Measurements from ENCODE around the gene ALOX12. TPM values are rescaled to one million over a fixed set of nuclear protein-coding genes. Genes with fewer than 3 reads are reported as not detected.

The ALOX12 gene
- total RNA-seq, 2 experiments from 2014 or later, result not detected

GRCh38 chr17:7014995-7015958 is 19.4 kb downstream of the ALOX12 start:
- peak; percentile 85 for DNase-seq
- Mint-ChIP-seq H3K27ac (peak overlapping the region; percentile 97), H3K9me3 (no peaks in the 10 kb centered on the region), H3K4me3 (peak overlapping the region; percentile 89), H3K4me1 (peaks cover 56% of the 10 kb centered on the region), H3K27me3 (no peaks in the 10 kb centered on the region), H3K36me3 (peaks cover 41% of the 10 kb centered on the region)

GRCh38 chr17:7016418-7016817 is 20.6 kb downstream of the ALOX12 start:
- H3K36me3 Mint-ChIP-seq, result peaks cover 39% of the 10 kb centered on the region
- H3K27me3 Mint-ChIP-seq, result no peaks in the 10 kb centered on the region
- H3K9me3 Mint-ChIP-seq, result no peaks in the 10 kb centered on the region
- peak overlapping the region; percentile 97 for H3K27ac Mint-ChIP-seq
- peak; percentile 21 for DNase-seq
- H3K4me3 Mint-ChIP-seq, result peak overlapping the region; percentile 89
- H3K4me1 Mint-ChIP-seq, result peaks cover 56% of the 10 kb centered on the region

DNA sequence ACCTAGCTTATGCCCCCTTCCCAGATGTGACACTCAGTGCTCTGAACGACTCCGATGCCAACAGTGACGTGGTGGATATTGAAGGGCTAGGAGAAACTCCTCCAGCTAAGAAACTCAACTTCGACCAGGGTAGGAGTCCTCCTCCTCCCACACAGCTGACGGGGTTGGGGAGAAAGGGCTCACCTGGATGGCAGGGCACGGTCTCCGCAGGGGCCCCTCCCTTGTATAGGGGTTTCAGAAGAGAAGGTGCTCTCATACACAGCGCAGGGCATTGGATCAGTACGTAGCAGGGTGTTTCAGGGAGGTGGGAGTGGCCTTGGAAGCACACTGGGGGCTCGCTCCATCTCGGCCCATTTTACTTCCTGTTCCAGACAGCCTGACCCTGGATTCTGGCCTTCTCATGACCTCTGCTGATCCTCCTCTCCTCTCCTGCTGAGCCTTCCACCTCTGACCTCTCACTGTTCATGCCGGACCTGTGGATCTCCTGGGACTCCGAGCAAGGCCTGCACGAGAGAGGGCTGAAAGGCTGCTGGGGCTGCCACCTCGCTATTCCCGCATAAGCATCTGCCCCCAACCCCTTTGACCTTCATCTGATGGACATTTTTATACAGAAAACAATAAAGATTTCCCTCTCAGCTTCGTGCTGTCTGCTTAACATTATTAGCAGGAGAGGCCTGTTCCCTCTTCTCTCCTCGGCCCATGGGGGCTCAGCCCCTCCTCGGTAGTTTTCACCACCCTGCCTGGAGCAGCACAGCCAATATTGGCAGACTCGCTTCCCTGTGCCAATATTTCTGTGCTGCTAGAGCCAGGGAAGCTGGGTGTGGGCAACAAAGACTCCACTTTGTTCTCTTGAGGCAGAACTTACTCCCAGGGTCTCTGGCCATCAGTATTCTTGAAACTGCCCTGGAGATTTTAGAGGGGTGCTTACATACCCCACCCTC is 21.3 kb downstream of the ALOX12 start:
- Mint-ChIP-seq H3K36me3 (peaks cover 39% of the 10 kb centered on the region), H3K27ac (peak overlapping the region; percentile 36), H3K27me3 (no peaks in the 10 kb centered on the region), H3K9me3 (no peaks in the 10 kb centered on the region), H3K4me3 (peak overlapping the region; percentile 89), H3K4me1 (peaks cover 58% of the 10 kb centered on the region)
- DNase-seq, result no peak

DNA sequence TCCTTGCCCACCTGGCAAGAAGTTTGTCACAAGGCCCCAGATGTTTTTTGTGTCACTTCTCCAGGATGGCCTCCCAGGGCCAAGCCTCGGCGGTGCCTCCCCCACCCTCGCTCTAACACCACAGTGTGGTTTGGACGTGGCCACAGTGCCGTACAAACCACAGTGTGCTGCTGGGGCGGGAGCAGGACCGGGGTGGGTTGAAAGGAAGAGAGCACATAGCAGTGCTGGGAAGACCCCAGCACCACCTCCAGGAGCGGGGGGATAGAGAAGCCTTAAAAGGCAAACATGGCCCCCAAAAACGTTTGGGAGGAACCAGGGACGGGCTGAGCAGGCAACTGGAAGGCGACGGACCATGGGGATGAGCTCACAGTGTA is 22.0 kb downstream of the ALOX12 start:
- peaks cover 61% of the 10 kb centered on the region for H3K4me1 Mint-ChIP-seq

GRCh38 chr17:7018331-7018964 is 22.6 kb downstream of the ALOX12 start:
- no peak overlapping the region for H3K4me3 Mint-ChIP-seq
- no peaks in the 10 kb centered on the region for H3K9me3 Mint-ChIP-seq
- peaks cover 66% of the 10 kb centered on the region for H3K4me1 Mint-ChIP-seq
- no peak for DNase-seq
- H3K36me3 Mint-ChIP-seq, result peaks cover 35% of the 10 kb centered on the region
- H3K27ac Mint-ChIP-seq, result no peak overlapping the region
- H3K27me3 Mint-ChIP-seq, result peaks cover 11% of the 10 kb centered on the region

More for the DNA sequence above, 22.0 kb downstream of the ALOX12 start:
- H3K27ac Mint-ChIP-seq, result peak overlapping the region; percentile 40
- DNase-seq, result peak; percentile 47
- H3K36me3 Mint-ChIP-seq, result peaks cover 37% of the 10 kb centered on the region
- peaks cover 4% of the 10 kb centered on the region for H3K27me3 Mint-ChIP-seq
- no peaks in the 10 kb centered on the region for H3K9me3 Mint-ChIP-seq
- H3K4me3 Mint-ChIP-seq, result peak overlapping the region; percentile 30

- Mint-ChIP-seq H3K27me3 (peaks cover 12% of the 10 kb centered on the region), H3K4me3 (no peak overlapping the region), H3K9me3 (no peaks in the 10 kb centered on the region), H3K4me1 (peaks cover 70% of the 10 kb centered on the region), H3K27ac (no peak overlapping the region), H3K36me3 (peaks cover 26% of the 10 kb centered on the region)
- DNase-seq, result no peak
These were observed 23.5 kb downstream of the ALOX12 start for GRCh38 chr17:7019367-7019766.

GRCh38 chr17:7019839-7020519 is 24.1 kb downstream of the ALOX12 start:
- Mint-ChIP-seq H3K4me1 (peaks cover 70% of the 10 kb centered on the region), H3K36me3 (peaks cover 24% of the 10 kb centered on the region), H3K27me3 (peaks cover 12% of the 10 kb centered on the region), H3K4me3 (no peak overlapping the region), H3K27ac (no peak overlapping the region), H3K9me3 (no peaks in the 10 kb centered on the region)
- no peak for DNase-seq

GRCh38 chr17:7020894-7021664 is 25.2 kb downstream of the ALOX12 start:
- Mint-ChIP-seq H3K27ac (no peak overlapping the region), H3K4me3 (no peak overlapping the region), H3K36me3 (peaks cover 19% of the 10 kb centered on the region), H3K4me1 (peaks cover 59% of the 10 kb centered on the region), H3K9me3 (no peaks in the 10 kb centered on the region), H3K27me3 (peaks cover 12% of the 10 kb centered on the region)
- no peak for DNase-seq

GRCh38 chr17:7021993-7022778 is 26.3 kb downstream of the ALOX12 start:
- H3K27ac Mint-ChIP-seq, result peak overlapping the region; percentile 62
- no peaks in the 10 kb centered on the region for H3K9me3 Mint-ChIP-seq
- DNase-seq, result peak; percentile 88
- peak overlapping the region; percentile 67 for H3K4me3 Mint-ChIP-seq
- peaks cover 10% of the 10 kb centered on the region for H3K36me3 Mint-ChIP-seq
- peaks cover 12% of the 10 kb centered on the region for H3K27me3 Mint-ChIP-seq
- H3K4me1 Mint-ChIP-seq, result peaks cover 48% of the 10 kb centered on the region

- no peaks in the 10 kb centered on the region for H3K9me3 Mint-ChIP-seq
- peak within 1 kb of the TSS; percentile 67 for H3K4me3 Mint-ChIP-seq
- H3K36me3 Mint-ChIP-seq, result peaks cover 2% of the 10 kb centered on the region
- peaks cover 40% of the 10 kb centered on the region for H3K4me1 Mint-ChIP-seq
- H3K27ac Mint-ChIP-seq, result peak within 1 kb of the TSS; percentile 62
- no peak for DNase-seq
- peaks cover 12% of the 10 kb centered on the region for H3K27me3 Mint-ChIP-seq
These were observed 27.1 kb downstream of the ALOX12 start, which contains the start of gene BCL6B for GRCh38 chr17:7022781-7023571. BCL6B (plus strand) TSS chr17:7023050; CDS start chr17:7023672, 622 bp downstream.

DNA sequence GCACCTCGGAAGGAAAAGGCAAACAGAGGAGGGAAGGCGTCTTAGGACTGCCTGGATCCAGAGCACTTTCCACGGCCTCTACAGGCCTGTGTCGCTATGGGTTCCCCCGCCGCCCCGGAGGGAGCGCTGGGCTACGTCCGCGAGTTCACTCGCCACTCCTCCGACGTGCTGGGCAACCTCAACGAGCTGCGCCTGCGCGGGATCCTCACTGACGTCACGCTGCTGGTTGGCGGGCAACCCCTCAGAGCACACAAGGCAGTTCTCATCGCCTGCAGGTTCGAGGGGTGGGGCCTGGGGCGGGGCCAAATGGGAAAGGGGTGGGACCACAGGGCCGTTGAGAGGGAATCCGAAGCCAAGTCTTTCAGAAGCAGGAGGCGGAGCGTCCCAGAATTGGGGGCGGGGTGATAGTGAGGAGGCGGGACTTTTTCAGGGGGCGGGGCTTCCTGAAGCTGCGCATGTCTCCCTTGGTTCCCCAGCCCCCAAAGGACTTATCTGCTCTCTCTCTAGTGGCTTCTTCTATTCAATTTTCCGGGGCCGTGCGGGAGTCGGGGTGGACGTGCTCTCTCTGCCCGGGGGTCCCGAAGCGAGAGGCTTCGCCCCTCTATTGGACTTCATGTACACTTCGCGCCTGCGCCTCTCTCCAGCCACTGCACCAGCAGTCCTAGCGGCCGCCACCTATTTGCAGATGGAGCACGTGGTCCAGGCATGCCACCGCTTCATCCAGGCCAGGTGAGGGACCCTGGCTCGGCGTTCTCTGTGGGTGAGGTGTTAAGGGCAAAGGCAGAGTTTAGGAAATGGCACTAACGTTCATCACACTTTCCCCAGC is 27.9 kb downstream of the ALOX12 start:
- Mint-ChIP-seq H3K27ac (peak overlapping the region; percentile 48), H3K36me3 (peaks cover 1% of the 10 kb centered on the region), H3K4me1 (peaks cover 35% of the 10 kb centered on the region), H3K4me3 (peak overlapping the region; percentile 67), H3K27me3 (peaks cover 12% of the 10 kb centered on the region), H3K9me3 (no peaks in the 10 kb centered on the region)
- peak; percentile 93 for DNase-seq

DNA sequence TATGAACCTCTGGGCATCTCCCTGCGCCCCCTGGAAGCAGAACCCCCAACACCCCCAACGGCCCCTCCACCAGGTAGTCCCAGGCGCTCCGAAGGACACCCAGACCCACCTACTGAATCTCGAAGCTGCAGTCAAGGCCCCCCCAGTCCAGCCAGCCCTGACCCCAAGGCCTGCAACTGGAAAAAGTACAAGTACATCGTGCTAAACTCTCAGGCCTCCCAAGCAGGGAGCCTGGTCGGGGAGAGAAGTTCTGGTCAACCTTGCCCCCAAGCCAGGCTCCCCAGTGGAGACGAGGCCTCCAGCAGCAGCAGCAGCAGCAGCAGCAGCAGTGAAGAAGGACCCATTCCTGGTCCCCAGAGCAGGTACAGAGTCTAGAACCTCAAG is 28.5 kb downstream of the ALOX12 start:
- H3K4me3 Mint-ChIP-seq, result no peak overlapping the region
- peaks cover 1% of the 10 kb centered on the region for H3K36me3 Mint-ChIP-seq
- peaks cover 12% of the 10 kb centered on the region for H3K27me3 Mint-ChIP-seq
- peaks cover 38% of the 10 kb centered on the region for H3K4me1 Mint-ChIP-seq
- no peak for DNase-seq
- no peaks in the 10 kb centered on the region for H3K9me3 Mint-ChIP-seq
- H3K27ac Mint-ChIP-seq, result no peak overlapping the region
